H9 (cell line): Measurements from ENCODE around the gene ARID1B. TPM values are rescaled to one million over a fixed set of nuclear protein-coding genes. Genes with fewer than 3 reads are reported as not detected.
A peak's percentile ranks its signal among the peaks of the same experiment; 100 is the strongest.

ENCODE experiments used
- DNase-seq: peaks from one replicate; pipeline ENCODE4 v3.0.0-alpha.2; 2017
- H2AFZ ChIP-seq: one replicate; pipeline ENCODE4 v1.6.1; 2013; ENCODE audit warnings: mild to moderate bottlenecking, low read length, control low read depth, moderate library complexity
- H2AK5ac ChIP-seq: 2 replicates; pipeline ENCODE4 v1.6.1; 2013; ENCODE audit warnings: low read length, control low read depth, mixed read lengths; ENCODE audit not compliant: insufficient read length
- H2BK120ac ChIP-seq: one replicate; pipeline ENCODE4 v1.6.1; 2013; ENCODE audit warnings: low read depth, mild to moderate bottlenecking, low read length, control low read depth, inconsistent platforms; ENCODE audit not compliant: poor library complexity, severe bottlenecking
- H2BK12ac ChIP-seq: 2 replicates; pipeline ENCODE4 v1.6.1; 2013; ENCODE audit warnings: low read length, control low read depth, mixed read lengths, low read depth; ENCODE audit not compliant: insufficient read length
- H2BK15ac ChIP-seq: 2 replicates; pipeline ENCODE4 v1.6.1; 2013; ENCODE audit warnings: low read depth, low read length, control low read depth
- H2BK20ac ChIP-seq: one replicate; pipeline ENCODE4 v1.6.1; 2013; ENCODE audit warnings: low read depth, mild to moderate bottlenecking, low read length, control low read depth, inconsistent platforms; ENCODE audit not compliant: poor library complexity, severe bottlenecking
- H2BK5ac ChIP-seq: 2 replicates; pipeline ENCODE4 v1.6.1; 2013; ENCODE audit warnings: low read length, control low read depth, mixed read lengths; ENCODE audit not compliant: insufficient read length
- H3K14ac ChIP-seq: 2 replicates; pipeline ENCODE4 v1.6.1; 2013; ENCODE audit warnings: low read length, control low read depth; ENCODE audit not compliant: insufficient read depth
- H3K18ac ChIP-seq: 2 replicates; pipeline ENCODE4 v1.6.1; 2013; ENCODE audit warnings: low read depth, mild to moderate bottlenecking, mixed read lengths, low read length, control low read depth; ENCODE audit not compliant: insufficient read length
- H3K23ac ChIP-seq: 2 replicates; pipeline ENCODE4 v1.6.1; 2013; ENCODE audit warnings: low read length, control low read depth, mixed read lengths, low read depth; ENCODE audit not compliant: insufficient read length
- H3K23me2 ChIP-seq: 2 replicates; pipeline ENCODE4 v1.6.1; 2013; ENCODE audit warnings: low read depth, mild to moderate bottlenecking, mixed read lengths, low read length, control low read depth; ENCODE audit not compliant: insufficient read length, poor library complexity, severe bottlenecking
- H3K27ac ChIP-seq: 2 replicates; pipeline ENCODE4 v1.5.1; 2013; ENCODE audit warnings: low read length, control low read depth, mixed read lengths, low read depth; ENCODE audit not compliant: insufficient read length
- H3K27me3 ChIP-seq: 2 replicates; pipeline ENCODE4 v1.6.1; 2013; ENCODE audit warnings: low read length, control low read depth, inconsistent platforms; ENCODE audit not compliant: insufficient read depth
- H3K4ac ChIP-seq: 2 replicates; pipeline ENCODE4 v1.6.1; 2013; ENCODE audit warnings: low read depth, mild to moderate bottlenecking, control low read depth, inconsistent platforms, low read length, moderate library complexity
- H3K4me1 ChIP-seq: 2 replicates; pipeline ENCODE4 v1.6.1; 2013; ENCODE audit warnings: low read length, control low read depth, inconsistent platforms; ENCODE audit not compliant: insufficient read depth
- H3K4me2 ChIP-seq: 2 replicates; pipeline ENCODE4 v1.6.1; 2013; ENCODE audit warnings: low read length, control low read depth, mixed read lengths; ENCODE audit not compliant: insufficient read length, insufficient read depth
- H3K56ac ChIP-seq: 2 replicates; pipeline ENCODE4 v1.6.1; 2013; ENCODE audit warnings: low read depth, mild to moderate bottlenecking, mixed read lengths, low read length, control low read depth; ENCODE audit not compliant: insufficient read length
- H3K79me1 ChIP-seq: 2 replicates; pipeline ENCODE4 v1.6.1; 2013; ENCODE audit warnings: low read depth, mild to moderate bottlenecking, moderate library complexity, low read length, control low read depth, inconsistent platforms; ENCODE audit not compliant: insufficient read depth, poor library complexity, severe bottlenecking
- H3K79me2 ChIP-seq: 2 replicates; pipeline ENCODE4 v1.6.1; 2013; ENCODE audit warnings: low read length, control low read depth, inconsistent platforms; ENCODE audit not compliant: insufficient read depth
- H3K9ac ChIP-seq: 2 replicates; pipeline ENCODE4 v1.6.1; 2013; ENCODE audit warnings: low read length, control low read depth, mixed read lengths; ENCODE audit not compliant: insufficient read length; ENCODE audit errors: extremely low read depth
- H3K9me3 ChIP-seq: one replicate; pipeline ENCODE4 v1.6.1; 2013; ENCODE audit warnings: low read depth, low read length, inconsistent platforms; ENCODE audit not compliant: control insufficient read depth
- H3T11ph ChIP-seq: one replicate; pipeline ENCODE4 v1.6.1; 2013; ENCODE audit warnings: mild to moderate bottlenecking, low read length, control low read depth, inconsistent platforms
- H4K20me1 ChIP-seq: one replicate; pipeline ENCODE4 v1.6.1; 2013; ENCODE audit not compliant: control insufficient read depth, insufficient read length, insufficient read depth
- H4K5ac ChIP-seq: 2 replicates; pipeline ENCODE4 v1.6.1; 2013; ENCODE audit warnings: low read depth, mild to moderate bottlenecking, mixed read lengths, low read length, control low read depth; ENCODE audit not compliant: insufficient read length
- H4K8ac ChIP-seq: replicated peaks from 2 replicates; pipeline ENCODE4 v1.6.1; 2013; ENCODE audit warnings: low read length, control low read depth, mixed read lengths, low read depth; ENCODE audit not compliant: insufficient read length
- H4K91ac ChIP-seq: 2 replicates; pipeline ENCODE4 v1.6.1; 2013; ENCODE audit warnings: low read depth, mild to moderate bottlenecking, moderate library complexity, mixed read lengths, low read length, control low read depth; ENCODE audit not compliant: insufficient read length
- H3K27ac Mint-ChIP-seq, 3 experiments: 2 replicates in 2 of 3; 3 replicates in 1 of 3; pipeline ENCODE4 v1.8.0; 2020 to 2021; ENCODE audit warnings: mixed read lengths in 3 of 3, mild to moderate bottlenecking in 1 of 3, moderate library complexity in 1 of 3
- H3K27me3 Mint-ChIP-seq: 2 replicates; pipeline ENCODE4 v1.8.0; 2021; ENCODE audit warnings: low read depth, mild to moderate bottlenecking, moderate library complexity, mixed read lengths
- H3K36me3 Mint-ChIP-seq, 3 experiments: 2 replicates in 2 of 3; 3 replicates in 1 of 3; pipeline ENCODE4 v1.8.0; 2020 to 2021; ENCODE audit warnings: low read depth in 3 of 3, mixed read lengths in 3 of 3; ENCODE audit not compliant: insufficient read depth in 1 of 3
- H3K4me1 Mint-ChIP-seq, 2 experiments: 2 replicates each; pipeline ENCODE4 v1.8.0; 2020; ENCODE audit warnings: mixed read lengths in 2 of 2
- H3K4me3 Mint-ChIP-seq, 2 experiments: 2 replicates in 1 of 2; 3 replicates in 1 of 2; pipeline ENCODE4 v1.8.0; 2020 to 2021; ENCODE audit warnings: mild to moderate bottlenecking in 2 of 2, mixed read lengths in 2 of 2, moderate library complexity in 1 of 2
- H3K9me3 Mint-ChIP-seq, 2 experiments: 2 replicates in 1 of 2; 3 replicates in 1 of 2; pipeline ENCODE4 v1.8.0; 2020; ENCODE audit warnings: mild to moderate bottlenecking in 2 of 2, mixed read lengths in 2 of 2, moderate library complexity in 1 of 2
- WGBS: extraction: QIAGEN DNeasy Blood & Tissue Kit; methylation state at CpG from one replicate; pipeline ENCODE4 v1.1.7; 2013; ENCODE audit warnings: missing lambda C conversion rate, low lambda C conversion rate, mixed read lengths; ENCODE audit not compliant: insufficient read length; ENCODE audit errors: extremely low coverage; 5-methylcytosine and 5-hydroxymethylcytosine counted together
- total RNA-seq: library from RNA; stranded (reverse); gene quantifications from 2 replicates; pipeline ENCODE4 v1.2.1, GENCODE V29; 2021
- TF ChIP-seq, protein P1 (sequence below): fragments of 200-600 bp; sonication (generic); conservative IDR thresholded peaks from 3 replicates; pipeline ENCODE4 v1.8.0; 2021; ENCODE audit warnings: antibody characterized with exemption, mild to moderate bottlenecking

The ARID1B gene
- total RNA-seq, 1 experiment from 2014 or later, result 88.2 TPM

DNA sequence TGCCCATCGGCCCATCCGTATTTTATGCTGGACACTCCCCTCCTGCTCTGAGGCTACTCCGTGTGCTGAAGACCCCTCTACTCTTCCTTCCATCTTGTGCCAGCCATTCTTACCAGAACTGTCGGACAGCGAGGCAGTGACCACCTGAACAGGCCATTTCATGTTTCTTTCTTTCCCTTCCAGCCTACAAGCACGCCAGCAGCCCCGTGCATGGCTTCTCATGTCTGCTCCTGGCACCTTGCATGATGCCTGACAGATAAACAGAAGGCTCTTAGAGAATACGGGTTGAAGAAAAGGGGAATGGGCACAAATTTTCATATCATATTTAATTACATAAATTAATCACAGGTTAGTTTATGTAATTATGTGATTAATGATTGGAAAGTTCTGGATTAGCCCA, 95.7 kb downstream of the ARID1B start:
- TF ChIP-seq, protein P1, sequence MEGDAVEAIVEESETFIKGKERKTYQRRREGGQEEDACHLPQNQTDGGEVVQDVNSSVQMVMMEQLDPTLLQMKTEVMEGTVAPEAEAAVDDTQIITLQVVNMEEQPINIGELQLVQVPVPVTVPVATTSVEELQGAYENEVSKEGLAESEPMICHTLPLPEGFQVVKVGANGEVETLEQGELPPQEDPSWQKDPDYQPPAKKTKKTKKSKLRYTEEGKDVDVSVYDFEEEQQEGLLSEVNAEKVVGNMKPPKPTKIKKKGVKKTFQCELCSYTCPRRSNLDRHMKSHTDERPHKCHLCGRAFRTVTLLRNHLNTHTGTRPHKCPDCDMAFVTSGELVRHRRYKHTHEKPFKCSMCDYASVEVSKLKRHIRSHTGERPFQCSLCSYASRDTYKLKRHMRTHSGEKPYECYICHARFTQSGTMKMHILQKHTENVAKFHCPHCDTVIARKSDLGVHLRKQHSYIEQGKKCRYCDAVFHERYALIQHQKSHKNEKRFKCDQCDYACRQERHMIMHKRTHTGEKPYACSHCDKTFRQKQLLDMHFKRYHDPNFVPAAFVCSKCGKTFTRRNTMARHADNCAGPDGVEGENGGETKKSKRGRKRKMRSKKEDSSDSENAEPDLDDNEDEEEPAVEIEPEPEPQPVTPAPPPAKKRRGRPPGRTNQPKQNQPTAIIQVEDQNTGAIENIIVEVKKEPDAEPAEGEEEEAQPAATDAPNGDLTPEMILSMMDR, result no peak
- no peak overlapping the region for H4K8ac ChIP-seq

More for the DNA sequence above, 95.7 kb downstream of the ARID1B start:
- Histone ChIP-seq H3K4me1 (peaks cover 4% of the 10 kb centered on the region; the same call in 1 of the 2 replicates), H3K4ac (no peak overlapping the region), H4K20me1 (peaks cover 2% of the 10 kb centered on the region), H2BK12ac (no peak overlapping the region), H2BK20ac (no peak overlapping the region), H2BK5ac (no peak overlapping the region), H3K79me1 (peaks cover 15% of the 10 kb centered on the region), H3K18ac (no peak overlapping the region), H2BK120ac (no peak overlapping the region), H2AK5ac (no peak overlapping the region), H2BK15ac (no peak overlapping the region), H3K4me2 (no peak overlapping the region), H3K79me2 (peaks cover 19% of the 10 kb centered on the region; the same call in 1 of the 2 replicates), H4K5ac (no peak overlapping the region), H3K27ac (no peak overlapping the region), H3K9ac (no peak overlapping the region), H2AFZ (no peak overlapping the region), H3K27me3 (no peaks in the 10 kb centered on the region), H3K23me2 (no peaks in the 10 kb centered on the region), H3K9me3 (no peaks in the 10 kb centered on the region), H3K23ac (no peak overlapping the region), H4K91ac (no peak overlapping the region), H3K56ac (no peak overlapping the region), H3K14ac (no peak overlapping the region; the same call in 1 of the 2 replicates), H3T11ph (no peak overlapping the region)
- H3K9me3 Mint-ChIP-seq, result no peaks in the 10 kb centered on the region; a peak in 1 of 5 replicates
- peaks cover 0 to 1% (median under 1%) of the 10 kb centered on the region in 3 experiments; a peak in 3 of 7 replicates for H3K36me3 Mint-ChIP-seq
- H3K4me3 Mint-ChIP-seq, result no peak overlapping the region
- H3K27ac Mint-ChIP-seq, result peak overlapping the region; percentile 12 to 78 (median 53); a peak in 4 of 7 replicates
- H3K4me1 Mint-ChIP-seq, result peaks cover 62 to 64% of the 10 kb centered on the region in 2 experiments
- DNase-seq, result no peak
- no CpG with 5 or more reads among the region's 8 CpGs for WGBS
- H3K27me3 Mint-ChIP-seq, result no peaks in the 10 kb centered on the region
